GM19452 (cell line): ENCODE data around the gene MBOAT2.

ENCODE experiments used
- ATAC-seq: cut with Tn5 transposase; IDR thresholded peaks from one replicate; pipeline ENCODE4 v1.9.1; 2021; ENCODE audit not compliant: unreplicated experiment

The MBOAT2 gene

DNA sequence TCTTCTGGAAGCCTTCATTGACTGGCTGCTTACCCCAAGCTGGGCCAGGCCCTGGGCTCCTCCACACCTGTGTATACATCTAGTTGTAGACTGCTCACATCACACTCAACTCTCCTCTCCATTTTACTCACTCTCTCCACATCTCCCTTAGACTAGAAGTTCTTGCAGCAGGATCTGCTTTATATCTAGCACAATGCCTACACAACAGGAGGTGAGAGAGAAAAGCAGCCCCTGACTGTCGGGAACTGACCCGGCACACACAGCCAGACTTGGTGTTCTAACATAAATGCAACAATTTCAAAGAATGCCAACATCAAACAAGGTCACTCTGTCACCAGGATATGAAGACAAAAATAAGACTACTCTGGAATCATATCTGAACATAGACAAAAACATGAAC lies 172.0 kb downstream of the MBOAT2 start:
- no peak for ATAC-seq

DNA sequence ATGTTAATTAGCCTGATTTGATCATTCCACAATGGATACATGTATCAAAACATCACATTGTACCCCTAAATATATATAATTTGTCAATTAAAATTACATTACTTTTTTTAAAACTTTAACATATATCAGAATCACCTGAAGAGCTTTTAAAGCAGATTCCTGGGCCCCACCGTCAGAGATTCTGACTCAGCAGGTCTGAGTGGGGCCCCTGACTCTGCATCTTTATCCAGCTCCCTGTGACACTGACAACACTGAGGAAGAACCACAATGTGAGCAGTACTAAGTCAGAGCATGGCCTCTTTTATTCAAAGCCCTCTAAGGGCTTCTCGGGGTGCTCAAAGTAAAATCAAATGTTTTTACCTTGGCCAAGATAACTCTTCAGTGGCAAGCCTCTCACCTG lies 175.8 kb downstream of the MBOAT2 start:
- ATAC-seq, result no peak

DNA sequence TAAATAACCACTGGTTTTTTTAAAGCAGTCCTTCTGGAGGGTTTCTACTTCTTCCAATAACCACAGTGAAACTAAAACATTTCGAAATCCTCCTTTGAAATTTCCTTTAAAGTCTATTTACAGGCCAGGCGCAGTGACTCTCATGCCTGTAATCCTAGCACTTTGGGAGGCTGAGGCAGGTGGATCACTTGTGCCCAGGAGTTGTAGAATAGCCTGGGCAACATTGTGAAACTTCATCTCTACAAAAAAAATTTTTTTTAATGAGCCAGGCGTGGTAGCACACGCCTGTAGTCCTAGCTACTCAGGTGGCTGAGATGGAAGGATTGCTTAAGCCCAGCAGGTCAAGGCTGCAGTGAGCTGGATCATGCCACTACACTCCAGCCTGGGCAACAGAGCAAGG lies 181.3 kb downstream of the MBOAT2 start:
- ATAC-seq, result no peak

DNA sequence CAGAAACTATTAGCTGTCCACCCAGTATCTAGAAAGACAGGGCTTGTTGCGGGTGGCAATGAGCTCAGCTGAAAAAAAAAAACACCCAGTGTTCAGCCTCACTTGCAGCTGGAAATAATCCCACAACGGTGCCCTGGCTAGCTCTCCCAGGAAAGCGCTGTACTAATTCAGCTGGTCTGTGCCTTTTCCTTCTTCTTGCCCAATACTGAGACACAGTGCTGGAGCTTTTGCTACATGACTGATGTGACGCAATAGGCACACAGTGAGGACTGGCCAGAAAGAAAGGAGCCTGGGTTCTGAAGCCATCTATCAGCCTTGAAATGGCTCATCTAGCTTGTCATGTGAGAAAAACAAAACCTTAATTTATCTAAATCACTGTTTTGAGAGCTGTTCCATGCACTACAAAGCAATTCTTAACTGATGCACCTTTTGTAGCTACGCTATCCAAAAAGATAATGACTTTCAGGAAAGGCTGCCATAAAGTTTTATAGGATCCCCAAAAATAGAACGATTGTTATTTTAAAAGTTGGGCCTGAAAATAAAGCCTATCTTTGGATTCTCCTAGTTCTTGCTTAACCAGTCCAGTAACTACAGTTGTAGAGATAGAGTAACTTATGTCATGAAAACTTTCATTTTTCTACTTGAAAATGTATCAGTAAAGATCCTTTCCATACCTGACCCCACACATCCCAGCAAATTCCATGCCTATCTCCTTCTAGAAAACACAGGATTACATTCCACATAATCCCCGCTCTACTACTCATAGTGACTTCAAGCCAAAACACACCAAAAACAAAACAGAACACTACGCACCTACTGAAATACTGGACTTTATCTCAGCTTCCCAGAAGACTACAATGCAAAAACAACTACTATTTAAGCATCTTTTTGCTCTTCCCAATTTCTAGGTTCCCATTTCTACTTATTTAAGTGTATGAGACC lies 181.9 kb downstream of the MBOAT2 start:
- ATAC-seq, result no peak

DNA sequence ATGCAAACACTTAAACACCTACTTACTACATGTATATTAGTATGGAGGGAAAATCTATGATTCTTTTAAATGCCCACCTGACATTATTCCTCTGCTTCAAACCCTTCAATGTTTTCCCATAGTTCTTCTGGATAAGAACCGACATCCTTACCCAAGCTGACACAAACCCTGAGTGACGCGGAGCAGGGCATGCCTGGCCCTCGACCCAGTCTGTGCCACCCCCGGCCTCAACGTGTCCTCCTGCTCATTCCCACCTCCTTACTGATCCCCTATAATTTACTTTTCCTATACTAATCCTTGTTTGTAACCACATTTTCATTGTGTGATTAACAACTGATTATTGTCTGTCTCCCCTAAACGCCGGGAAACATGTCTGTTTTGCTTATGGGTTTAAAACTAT lies 183.5 kb downstream of the MBOAT2 start:
- no peak for ATAC-seq

DNA sequence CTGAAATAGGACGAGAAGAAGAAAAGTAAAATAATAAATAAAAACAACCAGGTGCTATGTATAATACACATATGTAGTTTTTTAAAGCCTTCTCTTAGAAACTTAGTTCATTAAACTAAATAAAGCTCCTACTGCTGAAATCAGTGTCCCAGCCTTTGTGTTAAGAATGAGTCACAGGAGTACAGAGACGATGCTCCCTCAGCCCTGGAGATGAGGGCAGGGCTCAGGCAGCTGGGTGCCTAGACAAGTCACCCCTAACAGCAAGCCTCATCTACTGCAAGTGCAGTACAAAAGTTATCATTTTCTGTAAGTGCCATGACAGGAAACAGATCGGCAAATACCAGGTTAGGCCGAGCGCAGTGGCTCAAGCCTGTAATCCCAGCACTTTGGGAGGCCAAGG lies 184.3 kb downstream of the MBOAT2 start:
- no peak for ATAC-seq

DNA sequence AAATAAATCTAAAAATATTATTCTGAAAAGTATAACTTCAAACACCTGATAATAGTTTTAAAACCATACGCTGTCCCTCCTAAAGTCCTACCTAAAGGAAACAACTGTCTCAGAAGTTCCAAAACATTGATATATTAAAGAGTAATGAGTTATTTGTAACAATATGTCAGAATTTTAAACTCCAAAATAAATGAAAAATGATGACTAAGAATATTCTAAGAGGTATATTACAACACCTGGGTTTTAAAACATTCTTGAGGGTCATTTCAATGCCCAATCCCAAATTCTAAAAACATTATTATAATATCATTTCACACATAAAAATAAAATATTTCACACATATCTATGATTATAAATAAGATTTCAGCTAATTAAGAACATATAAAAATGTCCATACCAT lies 186.3 kb downstream of the MBOAT2 start:
- no peak for ATAC-seq

DNA sequence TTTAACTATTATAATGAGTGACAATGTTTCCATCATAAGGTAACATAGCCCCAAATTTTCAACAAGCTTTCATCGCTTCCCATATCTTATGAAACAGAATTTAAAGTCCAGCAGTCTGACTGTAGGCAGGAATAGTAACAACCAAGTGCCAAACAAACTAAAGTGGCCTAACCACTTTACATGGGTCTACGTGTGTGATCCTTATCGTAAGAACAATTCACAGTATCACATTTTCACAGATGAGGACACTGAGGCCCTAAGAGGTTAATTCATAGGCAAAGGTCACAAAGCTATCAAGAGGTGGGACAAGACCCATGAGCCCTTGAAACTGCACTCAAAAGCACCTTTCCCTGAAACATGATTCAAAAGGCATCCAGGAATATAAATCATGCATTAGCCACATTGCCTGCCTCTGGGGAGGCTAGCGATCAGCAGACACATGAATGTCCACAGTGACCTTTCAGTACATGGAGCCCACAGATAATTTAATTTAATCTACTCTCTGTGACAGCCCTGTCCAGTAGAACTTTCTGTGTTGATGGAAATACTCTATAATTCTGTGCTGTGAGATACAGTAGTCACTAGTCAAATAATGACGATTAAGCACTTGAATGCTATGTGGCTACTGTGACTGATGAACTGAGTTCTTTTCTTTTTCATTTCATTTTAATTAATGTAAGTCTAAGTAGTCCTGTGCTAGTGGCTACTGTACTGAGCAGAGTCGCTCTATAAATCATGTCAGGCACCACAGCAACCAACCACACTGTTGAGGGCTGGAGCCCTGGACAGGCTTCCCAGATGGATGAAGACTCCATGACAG lies 196.4 kb downstream of the MBOAT2 start:
- ATAC-seq, result no peak

DNA sequence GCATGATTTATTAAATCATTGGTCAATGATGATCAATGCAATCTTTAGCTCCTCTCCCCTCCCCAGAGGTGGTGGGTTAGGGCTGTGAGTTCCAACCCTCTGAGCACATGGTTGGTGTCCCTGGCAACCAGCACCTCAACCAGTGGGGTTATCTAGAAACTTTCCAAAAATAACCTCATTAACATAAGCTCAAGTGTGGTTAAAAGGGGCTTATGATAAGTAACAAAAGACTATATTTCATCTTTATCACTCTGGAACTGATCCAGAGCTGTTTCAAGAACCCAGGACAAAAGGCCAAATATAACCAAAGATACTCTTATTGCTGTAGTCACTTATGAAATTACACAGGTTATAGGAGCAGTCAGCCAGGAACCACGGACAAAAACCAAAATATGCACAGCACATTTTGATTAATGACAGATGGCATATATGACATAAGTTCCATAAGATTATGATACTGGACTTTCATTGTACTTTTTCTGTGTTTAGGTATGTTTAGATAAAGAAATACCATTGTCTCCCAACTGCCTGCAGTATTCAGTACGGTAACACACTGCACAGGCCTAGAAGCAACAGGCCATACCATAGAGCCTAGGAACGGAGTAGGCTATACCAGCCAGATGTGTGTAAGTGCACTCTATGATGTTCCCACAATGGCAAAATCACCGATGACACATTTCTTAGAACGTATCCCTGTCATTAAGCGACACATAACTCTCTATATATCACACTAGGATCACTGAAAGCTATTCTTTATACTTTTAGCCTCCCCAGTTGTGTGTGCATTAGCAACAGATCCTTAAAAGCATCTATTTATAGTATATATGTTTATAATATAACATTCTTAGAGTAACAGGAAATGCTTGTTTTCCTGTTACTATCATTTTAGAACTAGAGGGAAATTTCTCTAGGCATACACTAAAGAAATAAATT lies 197.9 kb downstream of the MBOAT2 start:
- ATAC-seq, result no peak

DNA sequence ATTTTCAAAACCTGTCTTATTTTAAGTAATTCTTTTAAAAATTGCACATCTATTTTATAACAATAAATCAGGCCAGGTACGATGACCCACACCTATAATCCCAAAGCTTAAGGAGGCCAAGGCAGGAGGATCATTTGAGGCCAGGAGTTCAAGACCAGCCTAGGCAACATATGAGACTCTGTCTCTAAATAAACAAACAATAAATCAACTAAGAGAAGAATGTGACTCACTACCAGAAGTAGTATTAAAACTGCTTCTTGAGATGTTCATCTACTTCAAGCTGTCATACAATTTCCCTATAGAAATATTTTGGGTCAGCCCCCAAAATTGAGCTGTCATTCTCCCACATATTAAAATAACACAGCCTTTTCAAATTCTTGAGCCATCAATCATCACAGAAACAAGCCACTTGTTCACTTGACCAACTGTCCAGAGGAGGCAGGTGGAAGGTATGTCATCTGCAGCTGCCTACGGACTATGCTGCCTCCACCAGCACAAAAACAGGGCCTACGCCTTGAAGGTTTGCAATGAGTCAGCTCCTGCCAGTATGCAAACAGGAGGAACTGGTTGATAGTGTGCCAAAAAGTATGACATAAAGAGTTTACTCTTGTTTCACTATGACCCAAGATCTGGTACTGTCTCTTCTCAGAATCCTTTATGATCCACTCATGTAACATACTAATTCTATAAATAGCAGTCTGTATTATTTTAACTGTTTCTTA lies 199.7 kb downstream of the MBOAT2 start:
- peak; percentile 99 for ATAC-seq

DNA sequence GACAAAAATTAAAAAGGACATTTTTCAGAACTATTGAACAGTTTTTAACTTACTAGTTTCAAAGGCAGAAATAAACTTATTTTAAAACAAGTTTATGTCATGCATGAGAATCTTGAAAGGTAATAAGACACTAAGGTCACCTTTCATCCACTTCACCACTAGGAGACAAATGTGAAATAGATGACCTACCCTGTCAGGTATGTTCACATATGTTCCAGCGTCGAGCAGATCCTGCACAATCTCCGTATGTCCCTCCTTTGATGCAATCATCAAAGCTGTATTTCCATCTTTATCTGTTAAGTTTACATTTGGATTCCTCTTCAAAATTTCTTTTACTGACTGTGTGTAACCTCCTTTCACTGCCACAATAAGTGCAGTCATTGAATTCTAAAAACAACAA lies 200.7 kb downstream of the MBOAT2 start:
- no peak for ATAC-seq
